Vagina (tissue), 2 donors: ENCODE measurements around the gene FAAP20. TPM values are rescaled to one million over a fixed set of nuclear protein-coding genes. Genes with fewer than 3 reads are reported as not detected.

ENCODE experiments used
- DNase-seq, 2 donors: peaks; one replicate each; pipeline ENCODE4 v3.0.0-alpha.2; 2017; ENCODE audit errors: extremely low spot score in 2 of 2
- H3K27ac ChIP-seq: fragments of 200-600 bp; sonication (generic); one replicate; pipeline ENCODE4 v1.5.1; 2019
- H3K27me3 ChIP-seq: fragments of 200-600 bp; sonication (generic); one replicate; pipeline ENCODE4 v1.5.1; 2019
- H3K36me3 ChIP-seq, 2 donors: fragments of 200-600 bp; sonication (generic); one replicate each; pipeline ENCODE4 v1.5.1; 2017 to 2019
- H3K4me1 ChIP-seq: fragments of 200-600 bp; sonication (generic); one replicate; pipeline ENCODE4 v1.5.1; 2019
- H3K4me3 ChIP-seq, 2 donors: fragments of 200-600 bp; sonication (generic); 1 replicate in 1 of 2; 2 replicates in 1 of 2; pipeline ENCODE4 v1.5.1; 2016 to 2019
- H3K9me3 ChIP-seq: fragments of 200-600 bp; sonication (generic); one replicate; pipeline ENCODE4 v1.5.1; 2019
- CTCF ChIP-seq, 3 experiments: fragments of 450-650 bp in 2 of 3; fragments of 200-600 bp in 1 of 3; sonication (generic) in 1 of 3; IDR thresholded peaks; one replicate each; pipeline ENCODE4 v1.5.1; 2017 to 2019; ENCODE audit warnings: antibody characterized with exemption in 3 of 3, mild to moderate bottlenecking in 2 of 3, moderate library complexity in 2 of 3
- POLR2A ChIP-seq, 2 donors: fragments of 450-650 bp; IDR thresholded peaks; one replicate each; pipeline ENCODE4 v1.6.1; 2017; ENCODE audit warnings: antibody characterized with exemption in 2 of 2, mild to moderate bottlenecking in 2 of 2, moderate library complexity in 2 of 2
- POLR2AphosphoS5 ChIP-seq, 2 donors: sonication (generic); formaldehyde crosslinking; IDR thresholded peaks; one replicate each; pipeline ENCODE4 v1.9.0; 2017; ENCODE audit warnings: antibody characterized with exemption in 2 of 2, mild to moderate bottlenecking in 2 of 2, low read depth in 1 of 2; ENCODE audit not compliant: insufficient read depth in 1 of 2
- intact Hi-C: fragments of 100-400 bp; cut with DNase I; formaldehyde crosslinking; loops from one replicate; pipeline ENCODE4 v1.15.1; 2023
- total RNA-seq: library from RNA; depleted of rRNA; stranded (reverse); fragments of >200 nt; gene quantifications from one replicate; pipeline ENCODE4 v1.2.3, GENCODE V29; 2016

FAAP20 gene
- total RNA-seq, 1 donor from 2014 or later, result 92.3 TPM

GRCh38 chr1:2181271-2181670, 13.3 kb downstream of the FAAP20 start:
- Histone ChIP-seq H3K4me1 (no peaks in the 10 kb centered on the region), H3K27me3 (no peaks in the 10 kb centered on the region), H3K36me3 (peaks cover 0 to 4% of the 10 kb centered on the region in 2 donors), H3K4me3 (no peak overlapping the region), H3K27ac (no peak overlapping the region), H3K9me3 (no peaks in the 10 kb centered on the region)
- intact Hi-C loops, result no loop called here
- no peak for TF ChIP-seq POLR2A (IDR thresholded peaks at IDR 0.05)
- no peak for TF ChIP-seq CTCF (IDR thresholded peaks at IDR 0.05)
- TF ChIP-seq POLR2AphosphoS5 (IDR thresholded peaks at IDR 0.05; ENCODE audit: insufficient read depth in 1 of 2, low read depth in 1 of 2), result no peak
- no peak for DNase-seq

- no peaks in the 10 kb centered on the region for H3K36me3 ChIP-seq
- no peaks in the 10 kb centered on the region for H3K9me3 ChIP-seq
- no peak overlapping the region for H3K27ac ChIP-seq
- DNase-seq, result no peak
- no peaks in the 10 kb centered on the region for H3K27me3 ChIP-seq
- TF ChIP-seq CTCF (IDR thresholded peaks at IDR 0.05) (no peak), POLR2AphosphoS5 (IDR thresholded peaks at IDR 0.05; ENCODE audit: insufficient read depth in 1 of 2, low read depth in 1 of 2) (no peak), POLR2A (IDR thresholded peaks at IDR 0.05) (no peak)
- no peak overlapping the region for H3K4me3 ChIP-seq
- intact Hi-C loops, result no loop called here
- no peaks in the 10 kb centered on the region for H3K4me1 ChIP-seq
Measured at GRCh38 chr1:2180297-2181245, 14.0 kb downstream of the FAAP20 start.

- H3K36me3 ChIP-seq, result no peaks in the 10 kb centered on the region
- H3K9me3 ChIP-seq, result no peaks in the 10 kb centered on the region
- no peak overlapping the region for H3K27ac ChIP-seq
- TF ChIP-seq CTCF (IDR thresholded peaks at IDR 0.05) (no peak), POLR2A (IDR thresholded peaks at IDR 0.05) (no peak), POLR2AphosphoS5 (IDR thresholded peaks at IDR 0.05; ENCODE audit: insufficient read depth in 1 of 2, low read depth in 1 of 2) (no peak)
- intact Hi-C loops, result no loop called here
- peaks cover 6% of the 10 kb centered on the region for H3K4me1 ChIP-seq
- no peak overlapping the region for H3K4me3 ChIP-seq
- no peaks in the 10 kb centered on the region for H3K27me3 ChIP-seq
- DNase-seq, result no peak
Measured at GRCh38 chr1:2179283-2180013, 15.1 kb downstream of the FAAP20 start.

GRCh38 chr1:2178875-2179274, 15.7 kb downstream of the FAAP20 start:
- TF ChIP-seq POLR2AphosphoS5 (IDR thresholded peaks at IDR 0.05; ENCODE audit: insufficient read depth in 1 of 2, low read depth in 1 of 2) (no peak), POLR2A (IDR thresholded peaks at IDR 0.05) (no peak), CTCF (IDR thresholded peaks at IDR 0.05) (no peak)
- Histone ChIP-seq H3K36me3 (no peaks in the 10 kb centered on the region), H3K27ac (no peak overlapping the region), H3K4me3 (no peak overlapping the region), H3K9me3 (no peaks in the 10 kb centered on the region), H3K4me1 (peaks cover 12% of the 10 kb centered on the region), H3K27me3 (no peaks in the 10 kb centered on the region)
- intact Hi-C loops, result no loop called here
- no peak for DNase-seq
